AG04450 (cell line): Measurements from ENCODE around the gene MAML2. TPM values are rescaled to one million over a fixed set of nuclear protein-coding genes. Genes with fewer than 3 reads are reported as not detected.
A peak's percentile ranks its signal among the peaks of the same experiment; 100 is the strongest.

Experiments
- CTCF ChIA-PET: fragments of 300-600, 350-600 bp; formaldehyde crosslinking; extraction: SDS; loops from one replicate; lab custom pipeline; 2022; ENCODE audit warnings: antibody characterized with exemption, inconsistent platforms; lab: Charles Lee
- POLR2A ChIA-PET: fragments of 350-600 bp; formaldehyde crosslinking; extraction: SDS; loops from one replicate; lab custom pipeline; 2021; ENCODE audit warnings: antibody characterized with exemption, inconsistent platforms; lab: Yijun Ruan, JAX
- DNase-seq: peaks from one replicate; pipeline ENCODE4 v3.0.0-alpha.2; 2011; ENCODE audit warnings: low read depth, low spot score
- H3K27ac ChIP-seq: one replicate; pipeline ENCODE4 v1.5.1; 2012; ENCODE audit warnings: low read depth, low read length, control low read depth
- H3K27me3 ChIP-seq: one replicate; pipeline ENCODE4 v1.6.0; 2012; ENCODE audit warnings: low read length; ENCODE audit not compliant: control insufficient read depth, insufficient read depth
- H3K4me3 ChIP-seq: 2 replicates; pipeline ENCODE4 v1.5.1; 2011; ENCODE audit warnings: mild to moderate bottlenecking, low read depth, low read length, control low read depth
- H3K9me3 ChIP-seq: 2 replicates; pipeline ENCODE4 v1.5.1; 2012; ENCODE audit warnings: low read length; ENCODE audit not compliant: control insufficient read depth, insufficient read depth
- polyA plus RNA-seq: library from polyadenylated mRNA; depleted of rRNA; stranded (reverse); fragments of >200 nt; gene quantifications from 2 replicates; pipeline ENCODE4 v1.2.3, GENCODE V29; 2011
- TF ChIP-seq, protein P1 (sequence below): IDR thresholded peaks from 2 replicates; pipeline ENCODE4 v1.5.1; 2011; ENCODE audit warnings: low read depth, low read length, control low read depth, inconsistent platforms

MAML2 gene
- polyA plus RNA-seq, 1 experiment, result 23.0 TPM

DNA sequence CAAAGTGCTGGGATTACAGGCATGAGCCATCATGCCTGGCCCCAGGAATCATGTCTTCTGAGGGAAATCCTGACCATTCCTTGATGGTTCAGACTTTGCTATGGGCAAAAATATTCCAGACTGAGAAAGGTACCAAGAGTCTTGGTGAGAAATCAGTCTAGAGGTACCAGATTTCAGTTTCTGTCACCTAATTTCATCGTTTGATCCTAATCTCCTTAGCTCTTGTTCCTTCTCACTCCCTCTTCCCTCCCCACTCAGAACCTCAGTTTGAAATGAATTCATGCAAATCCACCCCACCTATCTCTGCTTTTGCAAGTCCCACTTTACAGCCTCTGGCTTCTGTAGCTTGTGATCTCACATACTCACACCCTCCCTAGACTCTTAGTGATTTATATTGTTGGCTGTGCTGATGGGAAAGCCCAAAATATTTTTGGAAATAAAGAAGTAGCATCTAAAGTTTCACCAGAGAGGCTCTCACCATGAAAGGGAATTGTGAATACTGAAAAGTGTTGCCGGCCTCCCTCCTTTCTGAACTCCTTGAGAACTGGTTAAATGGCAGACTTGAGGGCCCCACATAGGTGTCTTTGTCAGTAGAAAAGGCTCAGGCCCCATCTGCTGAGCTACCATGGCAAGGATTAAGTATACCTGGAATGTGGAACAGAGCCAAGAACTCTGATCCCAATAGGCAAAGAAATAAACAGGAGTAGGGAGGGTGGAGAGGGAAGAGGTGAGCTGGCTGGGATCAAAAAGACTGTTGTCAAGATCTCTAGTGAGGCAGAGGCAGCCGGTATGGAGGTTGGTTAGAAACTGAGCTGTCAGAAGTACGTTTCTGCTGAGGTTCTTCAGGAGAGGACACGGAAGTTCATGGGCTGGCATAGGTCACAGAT lies 228.6 kb downstream of the MAML2 start:
- ChIA-PET CTCF (interaction anchor here (1.1 to 3.5 kb wide), 2 partner anchors 11 to 228 kb away, joined by 3 to 16 read pairs; partner anchors contain the start of gene MAML2), POLR2A (no interaction called here)
- no peak overlapping the region for H3K27ac ChIP-seq
- H3K27me3 ChIP-seq, result no peaks in the 10 kb centered on the region
- TF ChIP-seq, protein P1, sequence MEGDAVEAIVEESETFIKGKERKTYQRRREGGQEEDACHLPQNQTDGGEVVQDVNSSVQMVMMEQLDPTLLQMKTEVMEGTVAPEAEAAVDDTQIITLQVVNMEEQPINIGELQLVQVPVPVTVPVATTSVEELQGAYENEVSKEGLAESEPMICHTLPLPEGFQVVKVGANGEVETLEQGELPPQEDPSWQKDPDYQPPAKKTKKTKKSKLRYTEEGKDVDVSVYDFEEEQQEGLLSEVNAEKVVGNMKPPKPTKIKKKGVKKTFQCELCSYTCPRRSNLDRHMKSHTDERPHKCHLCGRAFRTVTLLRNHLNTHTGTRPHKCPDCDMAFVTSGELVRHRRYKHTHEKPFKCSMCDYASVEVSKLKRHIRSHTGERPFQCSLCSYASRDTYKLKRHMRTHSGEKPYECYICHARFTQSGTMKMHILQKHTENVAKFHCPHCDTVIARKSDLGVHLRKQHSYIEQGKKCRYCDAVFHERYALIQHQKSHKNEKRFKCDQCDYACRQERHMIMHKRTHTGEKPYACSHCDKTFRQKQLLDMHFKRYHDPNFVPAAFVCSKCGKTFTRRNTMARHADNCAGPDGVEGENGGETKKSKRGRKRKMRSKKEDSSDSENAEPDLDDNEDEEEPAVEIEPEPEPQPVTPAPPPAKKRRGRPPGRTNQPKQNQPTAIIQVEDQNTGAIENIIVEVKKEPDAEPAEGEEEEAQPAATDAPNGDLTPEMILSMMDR, result no peak
- DNase-seq, result no peak
- no peaks in the 10 kb centered on the region for H3K9me3 ChIP-seq
- no peak overlapping the region for H3K4me3 ChIP-seq

DNA sequence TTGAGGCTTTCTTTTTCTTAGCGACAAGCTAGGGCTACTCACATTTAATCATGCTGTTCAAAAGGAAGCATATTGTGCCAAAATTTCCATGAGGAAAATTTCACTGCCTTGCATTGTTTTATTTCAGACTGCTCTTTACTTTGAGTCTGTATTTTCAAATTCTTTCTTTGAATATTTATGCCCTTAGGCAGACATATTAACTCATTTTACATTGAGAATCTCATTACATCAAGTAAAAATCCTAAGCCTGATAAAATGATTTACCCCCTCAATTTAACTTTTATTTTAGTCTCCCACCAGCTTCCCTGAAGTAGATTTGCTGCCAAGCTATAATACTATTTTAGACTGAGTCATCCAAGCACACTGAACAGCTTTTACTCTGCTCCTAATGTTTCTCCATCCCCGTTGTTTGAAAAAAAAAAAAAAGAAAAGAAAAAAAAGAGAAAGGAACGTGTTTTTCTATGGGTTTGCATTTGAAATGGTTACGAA lies 229.8 kb downstream of the MAML2 start:
- TF ChIP-seq, protein P1, result no peak
- Histone ChIP-seq H3K27ac (peak overlapping the region; percentile 58), H3K27me3 (no peaks in the 10 kb centered on the region), H3K9me3 (no peaks in the 10 kb centered on the region), H3K4me3 (no peak overlapping the region)
- no peak for DNase-seq
- CTCF ChIA-PET, result interaction anchor here (0.6 to 3.5 kb wide), 8 partner anchors 10 to 1046 kb away, joined by 3 to 16 read pairs (median 4); partner anchors contain the start of gene MAML2
- POLR2A ChIA-PET, result interaction anchor here (0.6 to 0.7 kb wide), 5 partner anchors 37 to 229 kb away, joined by 3 to 6 read pairs (median 4); no protein-coding TSS in a partner anchor

DNA sequence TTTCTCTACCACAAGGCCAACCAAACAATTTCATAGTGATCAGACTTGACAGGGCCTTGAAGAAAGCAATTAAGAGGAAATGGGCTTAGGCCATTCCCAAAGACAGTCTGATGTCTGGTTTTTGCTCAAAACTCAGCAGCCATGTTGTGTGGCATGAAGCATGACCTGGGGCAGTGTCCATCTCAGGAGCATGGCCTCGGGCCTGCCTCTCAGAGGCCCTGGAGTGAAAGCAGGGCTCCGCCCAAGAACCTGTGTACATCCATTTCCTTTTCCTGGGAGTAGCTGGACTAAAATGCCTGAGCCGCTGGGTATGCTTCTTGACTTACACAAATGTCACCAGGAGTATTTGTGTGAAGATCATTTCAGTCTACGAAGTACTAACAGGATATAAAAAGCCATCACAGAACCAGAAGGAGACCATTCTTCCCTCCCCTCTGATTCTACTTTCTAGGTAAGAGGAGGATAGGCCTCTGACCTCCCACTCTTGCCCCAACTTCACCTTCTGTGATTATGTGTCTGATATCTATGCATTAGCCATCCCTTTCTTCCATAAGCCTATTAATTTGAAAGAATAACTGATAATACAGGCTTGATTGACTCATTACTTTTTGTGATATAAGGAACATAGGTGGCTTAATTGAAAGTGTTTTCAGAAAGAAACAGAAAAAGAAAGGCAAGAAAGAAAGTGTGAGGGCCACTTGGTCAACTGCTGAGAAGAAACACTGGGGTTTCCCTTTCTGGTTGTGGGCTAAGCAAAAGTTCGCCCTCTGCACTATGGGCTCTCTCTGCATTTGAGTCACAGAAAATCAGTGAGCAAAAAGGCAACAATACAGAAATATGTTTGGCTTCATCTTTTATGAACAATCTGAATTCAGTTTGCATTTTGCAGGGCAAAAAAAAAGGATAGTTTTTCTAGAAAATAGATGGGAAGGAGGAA lies 230.5 kb downstream of the MAML2 start:
- no peak for DNase-seq

DNA sequence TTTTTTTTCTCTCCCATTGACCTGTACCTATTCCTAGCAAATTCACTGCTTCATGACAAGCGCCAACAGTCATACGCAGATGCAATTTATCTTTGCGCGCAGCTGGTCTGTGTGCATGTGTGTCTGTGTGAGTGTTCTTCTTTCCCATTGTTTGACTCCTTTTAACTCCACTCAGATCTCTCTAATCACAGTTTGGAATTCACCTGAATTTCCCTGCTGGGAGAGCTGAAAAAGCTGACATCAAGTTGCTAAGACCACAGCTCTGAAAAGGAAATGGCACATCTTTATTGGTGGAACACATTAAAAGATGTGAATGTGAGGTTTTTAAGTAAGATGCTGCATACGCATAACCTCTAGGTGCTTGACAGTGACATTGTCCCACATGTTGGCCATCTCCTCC lies 231.7 kb downstream of the MAML2 start:
- CTCF ChIA-PET, result interaction anchor here (0.6 to 1.3 kb wide), 2 partner anchors 232 to 233 kb away, joined by 3 to 7 read pairs; partner anchors contain the start of gene MAML2
- Histone ChIP-seq H3K4me3 (no peak overlapping the region), H3K9me3 (no peaks in the 10 kb centered on the region), H3K27me3 (no peaks in the 10 kb centered on the region), H3K27ac (no peak overlapping the region)
- TF ChIP-seq, protein P1, result no peak
- POLR2A ChIA-PET, result no interaction called here
- no peak for DNase-seq

More for the DNA sequence above, 230.5 kb downstream of the MAML2 start:
- ChIA-PET CTCF (interaction anchor here (0.6 to 3.5 kb wide), 9 partner anchors 57 to 1045 kb away, joined by 3 to 16 read pairs (median 4); partner anchors contain the start of gene MAML2), POLR2A (interaction anchor here (0.6 to 0.7 kb wide), 4 partner anchors 45 to 230 kb away, joined by 3 to 6 read pairs (median 5); no protein-coding TSS in a partner anchor)
- no peak overlapping the region for H3K4me3 ChIP-seq
- TF ChIP-seq, protein P1, result no peak
- H3K27ac ChIP-seq, result peak overlapping the region; percentile 25
- H3K27me3 ChIP-seq, result no peaks in the 10 kb centered on the region
- H3K9me3 ChIP-seq, result no peaks in the 10 kb centered on the region
